HUES6 (cell line): ENCODE results near the gene CTIF.

ENCODE experiments used
- H3K27ac ChIP-seq: 2 replicates; pipeline ENCODE4 v1.7.0; 2013; ENCODE audit warnings: low read depth, mild to moderate bottlenecking, low read length, inconsistent platforms
- H3K27me3 ChIP-seq: 2 replicates; pipeline ENCODE4 v1.6.1; 2013; ENCODE audit warnings: low read length; ENCODE audit not compliant: control insufficient read depth, insufficient read depth
- H3K36me3 ChIP-seq: 2 replicates; pipeline ENCODE4 v1.6.1; 2013; ENCODE audit warnings: low read length; ENCODE audit not compliant: control insufficient read depth, insufficient read depth
- H3K4me1 ChIP-seq: 2 replicates; pipeline ENCODE4 v1.6.1; 2013; ENCODE audit warnings: low read length; ENCODE audit not compliant: control insufficient read depth, insufficient read depth
- H3K4me3 ChIP-seq: 2 replicates; pipeline ENCODE4 v1.5.1; 2013; ENCODE audit warnings: low read depth, low read length
- H3K9ac ChIP-seq: one replicate; pipeline ENCODE4 v1.6.1; 2013; ENCODE audit warnings: mild to moderate bottlenecking, low read length
- H3K9me3 ChIP-seq: 2 replicates; pipeline ENCODE4 v1.6.1; 2013; ENCODE audit warnings: low read depth, low read length; ENCODE audit not compliant: control insufficient read depth, insufficient read depth

CTIF gene

GRCh38 chr18:48888773-48889080 lies 349.9 kb downstream of the CTIF start:
- Histone ChIP-seq H3K9me3 (no peaks in the 10 kb centered on the region), H3K9ac (no peak overlapping the region), H3K36me3 (no peaks in the 10 kb centered on the region), H3K27me3 (peaks cover 4% of the 10 kb centered on the region; the same call in 1 of the 2 replicates), H3K27ac (no peak overlapping the region), H3K4me3 (no peak overlapping the region), H3K4me1 (peaks cover 29% of the 10 kb centered on the region)

DNA sequence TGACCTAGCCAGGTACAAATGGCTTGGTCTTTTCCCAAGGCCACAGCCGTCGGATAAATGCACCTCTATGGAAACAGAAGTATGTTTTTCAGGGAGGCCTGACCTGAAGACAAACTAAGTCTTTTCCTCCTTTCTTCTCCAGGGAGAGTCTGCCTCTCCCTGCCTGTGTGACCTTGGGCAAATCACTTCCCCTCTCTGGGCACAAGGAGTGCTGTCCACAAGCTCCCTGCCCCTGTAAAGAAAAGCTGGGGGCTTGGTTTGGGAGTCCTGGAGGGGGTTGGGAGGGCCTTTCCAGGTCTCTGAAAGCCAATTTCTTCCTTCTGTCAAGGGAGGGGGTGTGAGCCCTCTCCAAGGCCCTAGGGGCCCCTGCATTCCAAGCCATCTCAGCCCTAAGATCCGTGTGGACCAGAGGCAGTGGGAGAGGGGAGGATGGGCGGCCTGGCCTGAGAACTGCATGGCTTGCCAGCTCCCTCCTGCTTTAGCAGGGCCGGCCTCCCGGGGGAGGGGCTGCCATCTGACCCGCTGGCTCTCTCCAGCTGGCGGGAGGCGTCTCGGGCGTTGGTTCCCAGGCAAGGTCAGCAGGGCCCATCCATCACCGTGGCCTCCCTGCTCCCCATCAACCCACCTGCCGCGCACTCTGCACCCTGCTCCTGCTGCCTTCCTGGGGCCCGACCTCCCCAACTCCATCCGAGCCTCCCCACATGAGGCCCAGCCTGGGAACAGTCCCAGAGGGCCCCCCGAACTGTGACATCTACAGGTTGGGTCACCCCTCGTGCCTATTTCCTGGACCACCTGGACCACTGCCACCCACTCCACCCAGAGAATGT lies 350.5 kb downstream of the CTIF start:
- H3K4me3 ChIP-seq = no peak overlapping the region
- H3K9me3 ChIP-seq = no peaks in the 10 kb centered on the region
- no peaks in the 10 kb centered on the region for H3K36me3 ChIP-seq
- peaks cover 29% of the 10 kb centered on the region for H3K4me1 ChIP-seq
- no peak overlapping the region for H3K9ac ChIP-seq
- peaks cover 4% of the 10 kb centered on the region; the same call in 1 of the 2 replicates for H3K27me3 ChIP-seq
- no peak overlapping the region for H3K27ac ChIP-seq

DNA sequence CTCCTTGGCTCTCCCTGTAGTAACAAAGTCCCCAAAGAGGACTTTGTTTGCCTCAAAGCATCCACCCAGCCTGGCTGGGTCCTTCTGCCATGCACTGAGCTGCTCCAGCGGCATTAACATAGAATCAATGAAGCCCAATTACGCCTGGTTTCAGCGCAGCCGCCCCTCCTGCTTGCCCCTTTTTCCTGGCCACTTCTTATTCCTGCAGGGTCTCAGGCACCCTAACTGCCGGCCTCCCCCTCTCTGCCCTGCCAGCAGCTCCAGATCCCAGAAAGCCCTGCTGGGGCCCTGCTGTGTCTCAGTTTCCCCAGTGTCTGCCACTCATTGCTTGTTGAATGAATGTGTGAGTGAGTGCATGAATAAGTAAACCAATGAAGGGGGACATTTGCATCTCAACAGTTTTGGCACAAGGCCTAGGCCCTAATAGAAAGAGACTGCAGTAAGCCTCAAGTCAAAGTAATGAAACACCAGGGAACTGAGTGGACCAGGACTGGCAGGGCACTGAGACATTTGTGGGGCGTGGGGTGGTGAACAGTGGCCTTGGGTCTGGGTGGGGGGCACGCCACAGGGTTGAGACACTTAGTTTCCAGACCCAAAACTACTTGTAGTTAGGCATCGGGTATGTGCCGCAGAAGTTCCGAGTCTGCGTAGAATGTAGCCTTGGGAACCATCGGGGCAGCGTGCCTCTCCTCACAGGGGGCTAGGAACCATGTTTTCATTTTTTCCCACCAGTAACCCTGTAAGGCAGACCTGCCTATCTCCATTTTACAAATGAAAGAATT lies 351.3 kb downstream of the CTIF start:
- H3K27me3 ChIP-seq = no peaks in the 10 kb centered on the region
- no peaks in the 10 kb centered on the region for H3K9me3 ChIP-seq
- H3K4me3 ChIP-seq = no peak overlapping the region
- H3K27ac ChIP-seq = no peak overlapping the region
- H3K36me3 ChIP-seq = no peaks in the 10 kb centered on the region
- no peak overlapping the region for H3K9ac ChIP-seq
- peaks cover 29% of the 10 kb centered on the region for H3K4me1 ChIP-seq

GRCh38 chr18:48891721-48892120 lies 352.9 kb downstream of the CTIF start:
- Histone ChIP-seq H3K9ac (no peak overlapping the region), H3K27me3 (no peaks in the 10 kb centered on the region), H3K4me1 (peaks cover 30% of the 10 kb centered on the region), H3K4me3 (no peak overlapping the region), H3K36me3 (no peaks in the 10 kb centered on the region), H3K27ac (no peak overlapping the region), H3K9me3 (no peaks in the 10 kb centered on the region)

DNA sequence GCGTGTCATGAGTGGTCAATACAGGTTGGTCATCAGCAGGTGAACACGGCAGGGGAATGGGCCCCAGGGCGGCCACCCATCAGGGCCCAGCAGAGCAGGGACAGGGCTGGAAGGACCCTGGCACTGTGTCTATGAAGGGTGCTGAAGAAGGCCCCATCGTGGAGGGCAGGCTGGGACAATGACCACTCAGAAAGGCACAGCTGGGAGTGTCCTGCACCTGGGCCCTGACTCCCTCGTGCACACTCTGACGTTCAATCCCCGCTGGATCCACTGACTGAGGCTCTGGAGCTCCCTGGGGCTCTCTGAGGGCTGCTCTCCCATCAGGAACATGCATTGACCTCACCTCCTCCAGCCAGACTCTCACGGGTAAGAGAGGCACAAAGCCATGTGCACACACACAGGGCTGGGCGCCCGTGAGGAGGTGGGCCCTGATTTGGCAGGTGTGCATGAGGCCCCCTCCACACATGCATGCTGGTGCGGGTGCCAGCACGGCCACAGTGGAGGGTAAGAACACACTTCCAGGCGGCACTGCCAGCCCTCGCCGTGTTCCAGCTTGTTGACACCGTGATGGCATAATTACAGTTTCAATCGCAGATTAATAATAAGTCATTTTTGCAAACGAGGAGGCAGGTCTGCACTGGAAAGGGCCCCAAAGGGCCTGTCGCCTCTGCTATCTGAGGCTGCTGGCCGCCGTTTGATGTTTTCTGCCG lies 353.5 kb downstream of the CTIF start:
- H3K36me3 ChIP-seq = no peaks in the 10 kb centered on the region
- no peak overlapping the region for H3K4me3 ChIP-seq
- no peak overlapping the region for H3K27ac ChIP-seq
- H3K27me3 ChIP-seq = no peaks in the 10 kb centered on the region
- peaks cover 33% of the 10 kb centered on the region for H3K4me1 ChIP-seq
- H3K9ac ChIP-seq = no peak overlapping the region
- no peaks in the 10 kb centered on the region for H3K9me3 ChIP-seq

GRCh38 chr18:48893061-48893607 lies 354.3 kb downstream of the CTIF start:
- H3K9me3 ChIP-seq = no peaks in the 10 kb centered on the region
- H3K27ac ChIP-seq = no peak overlapping the region
- H3K27me3 ChIP-seq = no peaks in the 10 kb centered on the region
- H3K4me3 ChIP-seq = no peak overlapping the region
- H3K9ac ChIP-seq = no peak overlapping the region
- H3K36me3 ChIP-seq = no peaks in the 10 kb centered on the region
- H3K4me1 ChIP-seq = peaks cover 29% of the 10 kb centered on the region

GRCh38 chr18:48893608-48894600 lies 355.1 kb downstream of the CTIF start:
- H3K27ac ChIP-seq = no peak overlapping the region
- H3K9ac ChIP-seq = no peak overlapping the region
- H3K27me3 ChIP-seq = no peaks in the 10 kb centered on the region
- peaks cover 24% of the 10 kb centered on the region for H3K4me1 ChIP-seq
- no peaks in the 10 kb centered on the region for H3K9me3 ChIP-seq
- no peaks in the 10 kb centered on the region for H3K36me3 ChIP-seq
- no peak overlapping the region for H3K4me3 ChIP-seq

DNA sequence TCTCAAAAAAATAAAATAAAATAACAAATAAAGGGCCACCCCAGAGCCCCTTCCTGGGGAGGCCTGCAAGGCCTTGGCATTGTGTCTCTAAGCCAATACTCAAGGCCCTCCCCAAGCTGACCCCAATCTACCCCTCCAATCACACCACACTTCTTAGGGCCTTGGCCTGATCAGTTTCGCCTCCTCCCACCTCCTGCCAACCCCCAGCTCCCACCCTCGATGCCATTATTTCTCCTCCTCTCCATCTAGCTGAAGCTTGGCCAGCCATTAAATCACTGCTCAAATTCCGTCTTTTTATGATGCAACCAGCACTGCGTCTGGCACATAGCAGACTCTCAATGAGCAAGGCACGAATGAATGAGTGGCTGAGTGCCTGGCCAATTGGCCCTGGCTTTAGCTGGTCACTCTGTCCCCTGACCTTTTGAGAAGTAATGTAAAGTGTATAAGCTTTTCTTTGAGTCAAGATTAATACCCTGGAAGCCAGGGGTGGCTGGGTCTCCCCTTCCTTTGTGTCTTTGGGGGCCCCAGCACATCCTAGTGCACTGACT lies 356.0 kb downstream of the CTIF start:
- Histone ChIP-seq H3K9me3 (peaks cover 3% of the 10 kb centered on the region; the same call in 1 of the 2 replicates), H3K36me3 (no peaks in the 10 kb centered on the region), H3K4me1 (peaks cover 15% of the 10 kb centered on the region), H3K4me3 (no peak overlapping the region), H3K27me3 (no peaks in the 10 kb centered on the region), H3K9ac (no peak overlapping the region), H3K27ac (no peak overlapping the region)

- H3K36me3 ChIP-seq = no peaks in the 10 kb centered on the region
- peaks cover 7% of the 10 kb centered on the region; the same call in 1 of the 2 replicates for H3K4me1 ChIP-seq
- no peak overlapping the region for H3K9ac ChIP-seq
- no peak overlapping the region for H3K27ac ChIP-seq
- no peaks in the 10 kb centered on the region for H3K27me3 ChIP-seq
- H3K9me3 ChIP-seq = peaks cover 3% of the 10 kb centered on the region; the same call in 1 of the 2 replicates
- H3K4me3 ChIP-seq = no peak overlapping the region
Measured at GRCh38 chr18:48896326-48896874, 357.6 kb downstream of the CTIF start.
